ENCODE results near the gene MBD6. TPM values are rescaled to one million over a fixed set of nuclear protein-coding genes. Genes with fewer than 3 reads are reported as not detected.
A peak's percentile ranks its signal among the peaks of the same experiment; 100 is the strongest.

MBD6 gene
- total RNA-seq, 1 experiment from 2014 or later: 78.4 TPM

- Histone ChIP-seq H3K36me3 (ENCODE audit: low read depth) (peaks cover 4% of the 10 kb centered on the region; the same call in 1 of the 2 replicates), H3K9me2 (ENCODE audit: insufficient read depth) (no peaks in the 10 kb centered on the region), H3K27ac (no peak overlapping the region), H3K4me1 (replicated peaks; ENCODE audit: insufficient read depth) (peaks cover 9% of the 10 kb centered on the region), H3K27me3 (ENCODE audit: insufficient read depth, low read depth) (no peaks in the 10 kb centered on the region), H3K4me3 (peak overlapping the region; percentile 59; the same call in 1 of the 2 replicates), H4K20me1 (ENCODE audit: insufficient read depth) (peaks cover 10% of the 10 kb centered on the region; the same call in 1 of the 2 replicates), H3K9me3 (ENCODE audit: insufficient read depth, low read depth) (no peaks in the 10 kb centered on the region), H3F3A (ENCODE audit: insufficient read depth, low read depth) (peaks cover 13% of the 10 kb centered on the region; the same call in 1 of the 2 replicates), H3K4me2 (peak overlapping the region; percentile 76), H3K79me2 (ENCODE audit: low read depth) (peaks cover 29% of the 10 kb centered on the region), H2AFZ (peak overlapping the region; percentile 71; the same call in 1 of the 2 replicates)
- no peak for TF ChIP-seq EZH2 (IDR thresholded peaks at IDR 0.05; ENCODE audit: low read depth)
- no peak for TF ChIP-seq CTCF (conservative IDR thresholded peaks at IDR 0.05)
- intact Hi-C loops (cut with micrococcal nuclease; ENCODE audit: unreplicated experiment): loop anchor here (2.0 kb wide), 2 partner anchors 25 to 43 kb away; partner anchors contain the start of genes MBD6 and PIP4K2C
- ChIA-PET POLR2A (ENCODE audit: unreplicated experiment) (interaction anchor here (0.6 to 0.7 kb wide), 4 partner anchors 44 to 233 kb away, joined by 3 to 7 read pairs (median 5); partner anchors contain the start of gene PIP4K2C), CTCF (no interaction called here)
- no peak for DNase-seq
- TSS peak; percentile 59 for BruUV-seq (replicated peaks)
Observed at GRCh38 chr12:57547288-57548012, 24.8 kb downstream of the MBD6 start.

- intact Hi-C loops (cut with micrococcal nuclease; ENCODE audit: unreplicated experiment): no loop called here
Observed at GRCh38 chr12:57548013-57548315, 25.3 kb downstream of the MBD6 start.

GRCh38 chr12:57548488-57548887 lies 25.9 kb downstream of the MBD6 start:
- Histone ChIP-seq H2AFZ (no peak overlapping the region), H3K9me3 (ENCODE audit: insufficient read depth, low read depth) (no peaks in the 10 kb centered on the region), H3K4me2 (no peak overlapping the region), H3F3A (ENCODE audit: insufficient read depth, low read depth) (peaks cover 13% of the 10 kb centered on the region; the same call in 1 of the 2 replicates), H4K20me1 (ENCODE audit: insufficient read depth) (peaks cover 10% of the 10 kb centered on the region; the same call in 1 of the 2 replicates), H3K4me1 (replicated peaks; ENCODE audit: insufficient read depth) (peaks cover 9% of the 10 kb centered on the region), H3K27me3 (ENCODE audit: insufficient read depth, low read depth) (no peaks in the 10 kb centered on the region), H3K79me2 (ENCODE audit: low read depth) (peaks cover 29% of the 10 kb centered on the region), H3K27ac (no peak overlapping the region), H3K36me3 (ENCODE audit: low read depth) (no peaks in the 10 kb centered on the region), H3K9me2 (ENCODE audit: insufficient read depth) (no peaks in the 10 kb centered on the region), H3K4me3 (no peak overlapping the region)
- intact Hi-C loops (cut with micrococcal nuclease; ENCODE audit: unreplicated experiment): no loop called here
- POLR2A ChIA-PET (ENCODE audit: unreplicated experiment): no interaction called here
- TF ChIP-seq EZH2 (IDR thresholded peaks at IDR 0.05; ENCODE audit: low read depth) (no peak), CTCF (conservative IDR thresholded peaks at IDR 0.05) (no peak)
- CTCF ChIA-PET: no interaction called here
- BruUV-seq (replicated peaks): no TSS peak
- no peak for DNase-seq

More at GRCh38 chr12:57548013-57548315, 25.3 kb downstream of the MBD6 start:
- Histone ChIP-seq H4K20me1 (ENCODE audit: insufficient read depth) (peaks cover 10% of the 10 kb centered on the region; the same call in 1 of the 2 replicates), H3K9me2 (ENCODE audit: insufficient read depth) (no peaks in the 10 kb centered on the region), H3K79me2 (ENCODE audit: low read depth) (peaks cover 29% of the 10 kb centered on the region), H3K4me3 (no peak overlapping the region), H3K4me2 (no peak overlapping the region), H3K36me3 (ENCODE audit: low read depth) (no peaks in the 10 kb centered on the region), H3K9me3 (ENCODE audit: insufficient read depth, low read depth) (no peaks in the 10 kb centered on the region), H3K27ac (no peak overlapping the region), H2AFZ (no peak overlapping the region), H3K4me1 (replicated peaks; ENCODE audit: insufficient read depth) (peaks cover 9% of the 10 kb centered on the region), H3K27me3 (ENCODE audit: insufficient read depth, low read depth) (no peaks in the 10 kb centered on the region), H3F3A (ENCODE audit: insufficient read depth, low read depth) (peaks cover 13% of the 10 kb centered on the region; the same call in 1 of the 2 replicates)
- no peak for DNase-seq
- ChIA-PET POLR2A (ENCODE audit: unreplicated experiment) (no interaction called here), CTCF (no interaction called here)
- TF ChIP-seq EZH2 (IDR thresholded peaks at IDR 0.05; ENCODE audit: low read depth): no peak
- no peak for TF ChIP-seq CTCF (conservative IDR thresholded peaks at IDR 0.05)
- no TSS peak for BruUV-seq (replicated peaks)
